A549 (cell line): ENCODE data around the gene LVRN.

ENCODE experiments used
- BHLHE40 ChIP-seq: IDR thresholded peaks from 2 replicates; pipeline ENCODE4 v1.6.1; 2012; ENCODE audit warnings: low read depth, low read length, inconsistent platforms
- EP300 ChIP-seq, 2 experiments: fragments of >200 bp; sonication (Bioruptor Twin); formaldehyde crosslinking; IDR thresholded peaks; 2 replicates in 1 of 2; 3 replicates in 1 of 2; pipeline ENCODE4 v1.6.1; 2016 to 2017
- HDAC2 ChIP-seq: fragments of 200-600 bp; sonication (generic); IDR thresholded peaks from 2 replicates; pipeline ENCODE4 v1.6.1; 2016
- HOXA7 ChIP-seq: fragments of 250-450 bp; sonication (Bioruptor Pico); IDR thresholded peaks from 2 replicates; pipeline ENCODE4 v1.5.0; 2020; ENCODE audit warnings: mild to moderate bottlenecking, moderate library complexity
- POLR2A ChIP-seq: IDR thresholded peaks from 2 replicates; pipeline ENCODE4 v1.6.1; 2012; ENCODE audit warnings: mild to moderate bottlenecking, low read length
- RAD21 ChIP-seq, 2 experiments: fragments of >200 bp in 1 of 2; sonication (Bioruptor Twin) in 1 of 2; formaldehyde crosslinking in 1 of 2; IDR thresholded peaks in 1 of 2; conservative IDR thresholded peaks in 1 of 2; 2 replicates in 1 of 2; 3 replicates in 1 of 2; pipeline ENCODE4 v1.6.1; 2012 to 2018; ENCODE audit warnings: inconsistent platforms in 1 of 2
- ZSCAN20 ChIP-seq: fragments of 250-450 bp; sonication (Bioruptor Pico); IDR thresholded peaks from 2 replicates; pipeline ENCODE4 v1.8.0; 2022; ENCODE audit warnings: mild to moderate bottlenecking, moderate library complexity
- TF ChIP-seq, protein P1 (sequence below): fragments of >200 bp; sonication (Bioruptor Twin); formaldehyde crosslinking; IDR thresholded peaks from 3 replicates; pipeline ENCODE4 v1.5.1; 2016
- TF ChIP-seq, protein P2 (sequence below): fragments of >200 bp; sonication (Bioruptor Twin); formaldehyde crosslinking; IDR thresholded peaks from 2 replicates; pipeline ENCODE4 v1.6.1; 2016
- TF ChIP-seq, protein P3 (sequence below): IDR thresholded peaks from 2 replicates; pipeline ENCODE4 v1.6.1; 2012
- TF ChIP-seq, protein P4 (sequence below): IDR thresholded peaks from 2 replicates; pipeline ENCODE4 v1.6.1; 2012
- TF ChIP-seq, protein P5 (sequence below): fragments of 450-650 bp; IDR thresholded peaks from 2 replicates; pipeline ENCODE4 v1.6.1; 2014; ENCODE audit warnings: antibody characterized with exemption

DNA sequence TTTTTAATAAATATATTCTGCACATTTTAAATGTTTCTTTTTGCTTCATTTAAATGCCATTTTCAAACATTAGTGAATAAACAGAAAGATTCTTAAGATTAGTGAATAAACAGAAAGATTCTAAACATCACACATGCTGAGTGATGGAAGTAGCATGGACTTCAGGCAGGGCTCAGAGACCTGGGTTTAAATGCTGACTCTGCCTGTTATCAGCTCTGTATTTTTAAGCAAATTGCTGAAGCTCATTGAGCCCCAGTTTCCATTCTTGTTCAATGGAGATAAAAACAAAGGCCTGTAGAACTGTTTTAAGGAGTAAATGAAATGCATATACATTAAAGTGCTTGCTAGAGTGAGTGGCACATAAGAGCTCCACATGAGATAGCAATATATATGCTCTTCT is 8.1 kb upstream of the LVRN start:
- TF ChIP-seq, protein P1, sequence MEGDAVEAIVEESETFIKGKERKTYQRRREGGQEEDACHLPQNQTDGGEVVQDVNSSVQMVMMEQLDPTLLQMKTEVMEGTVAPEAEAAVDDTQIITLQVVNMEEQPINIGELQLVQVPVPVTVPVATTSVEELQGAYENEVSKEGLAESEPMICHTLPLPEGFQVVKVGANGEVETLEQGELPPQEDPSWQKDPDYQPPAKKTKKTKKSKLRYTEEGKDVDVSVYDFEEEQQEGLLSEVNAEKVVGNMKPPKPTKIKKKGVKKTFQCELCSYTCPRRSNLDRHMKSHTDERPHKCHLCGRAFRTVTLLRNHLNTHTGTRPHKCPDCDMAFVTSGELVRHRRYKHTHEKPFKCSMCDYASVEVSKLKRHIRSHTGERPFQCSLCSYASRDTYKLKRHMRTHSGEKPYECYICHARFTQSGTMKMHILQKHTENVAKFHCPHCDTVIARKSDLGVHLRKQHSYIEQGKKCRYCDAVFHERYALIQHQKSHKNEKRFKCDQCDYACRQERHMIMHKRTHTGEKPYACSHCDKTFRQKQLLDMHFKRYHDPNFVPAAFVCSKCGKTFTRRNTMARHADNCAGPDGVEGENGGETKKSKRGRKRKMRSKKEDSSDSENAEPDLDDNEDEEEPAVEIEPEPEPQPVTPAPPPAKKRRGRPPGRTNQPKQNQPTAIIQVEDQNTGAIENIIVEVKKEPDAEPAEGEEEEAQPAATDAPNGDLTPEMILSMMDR, result no peak
- TF ChIP-seq RAD21 (conservative IDR thresholded peaks at IDR 0.05 in 1 of 2, IDR thresholded peaks at IDR 0.05 in 1 of 2), result no peak
- TF ChIP-seq, protein P2, sequence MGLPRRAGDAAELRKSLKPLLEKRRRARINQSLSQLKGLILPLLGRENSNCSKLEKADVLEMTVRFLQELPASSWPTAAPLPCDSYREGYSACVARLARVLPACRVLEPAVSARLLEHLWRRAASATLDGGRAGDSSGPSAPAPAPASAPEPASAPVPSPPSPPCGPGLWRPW, result no peak
- TF ChIP-seq HDAC2, result no peak
- TF ChIP-seq, protein P3, sequence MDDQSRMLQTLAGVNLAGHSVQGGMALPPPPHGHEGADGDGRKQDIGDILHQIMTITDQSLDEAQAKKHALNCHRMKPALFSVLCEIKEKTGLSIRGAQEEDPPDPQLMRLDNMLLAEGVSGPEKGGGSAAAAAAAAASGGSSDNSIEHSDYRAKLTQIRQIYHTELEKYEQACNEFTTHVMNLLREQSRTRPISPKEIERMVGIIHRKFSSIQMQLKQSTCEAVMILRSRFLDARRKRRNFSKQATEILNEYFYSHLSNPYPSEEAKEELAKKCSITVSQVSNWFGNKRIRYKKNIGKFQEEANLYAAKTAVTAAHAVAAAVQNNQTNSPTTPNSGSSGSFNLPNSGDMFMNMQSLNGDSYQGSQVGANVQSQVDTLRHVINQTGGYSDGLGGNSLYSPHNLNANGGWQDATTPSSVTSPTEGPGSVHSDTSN, result no peak
- no peak for TF ChIP-seq POLR2A
- no peak for TF ChIP-seq BHLHE40
- no peak for TF ChIP-seq ZSCAN20 (CRISPR knock-in tag)
- no peak for TF ChIP-seq EP300 (IDR thresholded peaks at IDR 0.05)
- TF ChIP-seq, protein P4, sequence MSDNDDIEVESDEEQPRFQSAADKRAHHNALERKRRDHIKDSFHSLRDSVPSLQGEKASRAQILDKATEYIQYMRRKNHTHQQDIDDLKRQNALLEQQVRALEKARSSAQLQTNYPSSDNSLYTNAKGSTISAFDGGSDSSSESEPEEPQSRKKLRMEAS, result no peak
- no peak for TF ChIP-seq HOXA7 (CRISPR knock-in tag)
- TF ChIP-seq, protein P5, sequence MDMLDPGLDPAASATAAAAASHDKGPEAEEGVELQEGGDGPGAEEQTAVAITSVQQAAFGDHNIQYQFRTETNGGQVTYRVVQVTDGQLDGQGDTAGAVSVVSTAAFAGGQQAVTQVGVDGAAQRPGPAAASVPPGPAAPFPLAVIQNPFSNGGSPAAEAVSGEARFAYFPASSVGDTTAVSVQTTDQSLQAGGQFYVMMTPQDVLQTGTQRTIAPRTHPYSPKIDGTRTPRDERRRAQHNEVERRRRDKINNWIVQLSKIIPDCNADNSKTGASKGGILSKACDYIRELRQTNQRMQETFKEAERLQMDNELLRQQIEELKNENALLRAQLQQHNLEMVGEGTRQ, result no peak
